ENCODE measurements around the gene SLC16A14.

DNA sequence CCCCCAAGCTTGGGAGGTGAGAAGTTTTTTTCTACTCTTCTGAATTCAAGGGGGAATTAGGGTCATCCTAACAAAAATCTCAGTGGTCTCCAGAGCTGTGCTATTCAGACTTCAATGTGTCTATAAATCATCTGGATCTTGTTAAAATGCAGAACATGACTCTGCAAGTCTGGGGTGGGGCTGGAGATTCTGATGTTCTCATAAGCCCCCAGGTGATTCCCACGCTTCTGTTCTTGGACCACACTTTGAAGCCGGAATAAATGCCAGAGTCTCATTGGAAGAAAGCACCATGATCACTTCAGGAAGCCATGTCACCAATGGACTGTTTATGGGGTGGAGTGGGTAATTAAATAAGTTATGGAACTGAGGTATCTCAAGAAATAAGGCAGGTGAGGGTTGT, 22.2 kb upstream of the SLC16A14 start:
- no peak for TF ChIP-seq POLR2A (IDR thresholded peaks at IDR 0.05)
- TF ChIP-seq, protein P1, sequence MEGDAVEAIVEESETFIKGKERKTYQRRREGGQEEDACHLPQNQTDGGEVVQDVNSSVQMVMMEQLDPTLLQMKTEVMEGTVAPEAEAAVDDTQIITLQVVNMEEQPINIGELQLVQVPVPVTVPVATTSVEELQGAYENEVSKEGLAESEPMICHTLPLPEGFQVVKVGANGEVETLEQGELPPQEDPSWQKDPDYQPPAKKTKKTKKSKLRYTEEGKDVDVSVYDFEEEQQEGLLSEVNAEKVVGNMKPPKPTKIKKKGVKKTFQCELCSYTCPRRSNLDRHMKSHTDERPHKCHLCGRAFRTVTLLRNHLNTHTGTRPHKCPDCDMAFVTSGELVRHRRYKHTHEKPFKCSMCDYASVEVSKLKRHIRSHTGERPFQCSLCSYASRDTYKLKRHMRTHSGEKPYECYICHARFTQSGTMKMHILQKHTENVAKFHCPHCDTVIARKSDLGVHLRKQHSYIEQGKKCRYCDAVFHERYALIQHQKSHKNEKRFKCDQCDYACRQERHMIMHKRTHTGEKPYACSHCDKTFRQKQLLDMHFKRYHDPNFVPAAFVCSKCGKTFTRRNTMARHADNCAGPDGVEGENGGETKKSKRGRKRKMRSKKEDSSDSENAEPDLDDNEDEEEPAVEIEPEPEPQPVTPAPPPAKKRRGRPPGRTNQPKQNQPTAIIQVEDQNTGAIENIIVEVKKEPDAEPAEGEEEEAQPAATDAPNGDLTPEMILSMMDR (IDR thresholded peaks at IDR 0.05) = no peak

All from tibial nerve (tissue), 3 donors.